HG02759 (cell line): ENCODE results near the gene TCEAL7.

Source experiments
- ATAC-seq: cut with Tn5 transposase; IDR thresholded peaks from one replicate; pipeline ENCODE4 v1.9.1; 2021; ENCODE audit warnings: mild to moderate bottlenecking, moderate library complexity; ENCODE audit not compliant: unreplicated experiment

Gene TCEAL7

DNA sequence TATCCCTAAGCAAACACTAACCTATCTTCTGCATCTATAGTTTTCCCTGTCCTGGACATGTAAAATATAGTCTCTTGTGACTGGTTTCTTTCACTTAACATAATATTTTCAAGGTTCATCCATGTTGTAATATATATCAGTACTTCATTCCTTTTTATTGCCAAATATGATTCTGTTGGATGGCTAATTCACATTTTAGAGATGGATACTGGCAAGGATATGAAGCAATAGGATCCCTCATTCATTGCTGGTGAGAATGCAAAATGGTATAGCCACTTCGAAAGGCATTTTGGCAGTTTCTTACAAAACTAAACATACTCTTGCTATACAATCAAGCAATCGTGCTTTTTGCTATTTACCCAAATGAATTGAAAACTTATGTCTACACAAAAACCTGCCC, 33.0 kb downstream of the TCEAL7 start:
- ATAC-seq: no peak

GRCh38 chrX:103367502-103367901, 37.5 kb downstream of the TCEAL7 start:
- no peak for ATAC-seq

DNA sequence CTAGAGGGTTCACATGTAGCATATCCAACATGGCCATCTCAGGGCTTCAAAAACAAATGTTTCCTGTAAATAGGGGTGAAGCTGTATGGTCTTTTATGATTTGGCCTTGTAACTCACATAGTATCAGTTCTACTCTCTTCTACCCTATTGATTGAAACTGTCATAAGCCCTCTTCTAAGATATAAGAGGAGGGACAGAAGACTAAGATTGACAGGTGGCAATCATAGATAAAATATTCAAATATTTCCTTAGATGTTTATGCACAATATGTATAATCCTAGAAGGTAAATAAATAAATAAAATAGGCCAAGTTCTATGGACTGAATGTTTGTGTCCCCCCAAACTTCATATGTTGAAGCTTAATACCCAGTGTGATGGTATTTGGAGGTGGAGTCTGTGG, 39.4 kb downstream of the TCEAL7 start:
- no peak for ATAC-seq

GRCh38 chrX:103372886-103373285, 42.8 kb downstream of the TCEAL7 start:
- ATAC-seq: no peak

DNA sequence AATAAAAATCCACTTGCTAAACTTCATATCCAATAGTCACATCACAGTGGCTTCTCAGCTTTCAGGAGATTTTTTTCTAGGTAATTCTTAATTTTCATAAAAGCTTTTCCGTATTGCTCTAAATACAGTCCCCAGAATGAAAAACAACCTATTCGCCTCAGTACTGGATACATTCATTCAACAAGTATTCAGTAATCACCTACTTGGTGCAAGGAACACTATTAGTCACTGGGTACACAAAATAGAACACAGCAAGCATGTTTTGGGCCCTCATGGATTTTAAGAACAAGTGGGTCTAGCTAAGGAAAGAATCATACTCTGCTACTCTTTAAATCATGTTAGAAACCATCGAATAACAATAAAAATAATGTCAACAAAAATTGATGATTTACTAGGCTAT, 43.5 kb downstream of the TCEAL7 start:
- no peak for ATAC-seq

DNA sequence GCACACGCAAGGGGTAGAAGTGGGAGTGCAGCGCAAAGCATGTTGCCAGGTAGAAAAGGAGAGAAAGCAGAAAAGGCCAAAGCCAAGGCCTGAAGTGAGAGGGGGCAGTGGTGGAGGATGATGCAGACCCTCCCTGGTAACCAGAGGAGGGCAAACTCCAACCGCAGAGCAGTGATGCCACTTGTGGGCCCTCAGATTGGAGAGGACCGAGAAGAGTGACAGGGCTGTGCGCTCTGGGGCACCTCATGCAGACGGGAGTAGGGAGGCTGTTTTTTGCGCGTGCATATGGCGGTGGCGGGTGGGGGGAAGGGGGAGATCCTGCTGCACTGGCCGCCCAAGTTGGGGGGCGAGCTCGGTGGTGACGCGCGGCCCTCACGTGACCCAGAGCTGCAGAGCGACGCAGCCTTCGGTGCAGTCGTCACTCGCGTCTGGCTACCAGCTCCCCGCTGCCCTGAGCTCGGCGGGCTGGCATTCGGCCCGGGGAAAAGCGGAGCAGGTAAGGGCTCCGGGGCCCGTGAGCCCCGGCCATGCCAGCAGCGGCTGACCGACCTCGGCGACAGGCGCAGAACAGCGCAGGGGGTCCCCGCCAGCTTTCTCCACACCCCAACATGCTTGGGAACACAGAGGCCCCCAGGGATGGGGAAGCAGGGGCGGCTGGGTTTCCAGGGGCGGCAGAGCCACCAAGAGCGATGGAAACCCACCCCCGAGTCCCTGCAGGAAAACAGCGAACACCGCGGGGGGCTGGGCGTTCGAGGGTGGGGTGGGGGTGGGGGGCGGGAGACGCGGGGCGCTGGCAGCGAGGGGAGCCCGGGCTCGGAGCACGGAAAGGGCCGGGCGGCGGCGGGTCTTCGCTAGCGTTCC, 46.3 kb downstream of the TCEAL7 start, which contains the start of gene BEX3:
TSS of gene BEX3 (plus strand) at position 421 of the 861 bp plus-strand sequence. CDS start 984 bp downstream, outside the sequence.
- ATAC-seq: peak; percentile 58

GRCh38 chrX:103376979-103377324, 46.9 kb downstream of the TCEAL7 start:
- no peak for ATAC-seq

- ATAC-seq: no peak
These were observed 49.0 kb downstream of the TCEAL7 start for GRCh38 chrX:103378990-103379389.
